HG03045 (cell line): ENCODE measurements around the gene UBASH3B.
A peak's percentile ranks its signal among the peaks of the same experiment; 100 is the strongest.
"Not testable (repeated sequence)": the region's sequence is repeated elsewhere in the genome, so short reads cannot be mapped to it uniquely, and the experiment has no call there.

Source experiments
- ATAC-seq: cut with Tn5 transposase; IDR thresholded peaks from one replicate; pipeline ENCODE4 v1.9.1; 2021; ENCODE audit warnings: mild to moderate bottlenecking, moderate library complexity; ENCODE audit not compliant: unreplicated experiment

Gene UBASH3B

GRCh38 chr11:122804161-122804560 lies 148.6 kb downstream of the UBASH3B start:
- ATAC-seq: no peak

GRCh38 chr11:122804796-122805195 lies 149.3 kb downstream of the UBASH3B start:
- ATAC-seq: no peak

GRCh38 chr11:122807731-122808477 lies 152.4 kb downstream of the UBASH3B start:
- peak; percentile 5 for ATAC-seq

GRCh38 chr11:122808478-122808869 lies 153.0 kb downstream of the UBASH3B start:
- peak; percentile 83 for ATAC-seq

- ATAC-seq: no peak
Observed at GRCh38 chr11:122809866-122810265, 154.3 kb downstream of the UBASH3B start.

GRCh38 chr11:122811721-122812120 lies 156.2 kb downstream of the UBASH3B start:
- ATAC-seq: no peak

- no peak for ATAC-seq
Observed at GRCh38 chr11:122812638-122813037, 157.1 kb downstream of the UBASH3B start.

GRCh38 chr11:122813176-122813893 lies 157.8 kb downstream of the UBASH3B start:
- no peak for ATAC-seq

- no peak for ATAC-seq
Observed at GRCh38 chr11:122813894-122814270, 158.4 kb downstream of the UBASH3B start.

GRCh38 chr11:122814401-122814800 lies 158.9 kb downstream of the UBASH3B start:
- ATAC-seq: no peak

GRCh38 chr11:122815900-122816299 lies 160.4 kb downstream of the UBASH3B start:
- no peak for ATAC-seq

GRCh38 chr11:122816761-122817520 lies 161.4 kb downstream of the UBASH3B start:
- ATAC-seq: no peak

GRCh38 chr11:122820158-122820557 lies 164.6 kb downstream of the UBASH3B start:
- ATAC-seq: no peak

- no peak for ATAC-seq
Observed at GRCh38 chr11:122821169-122821568, 165.6 kb downstream of the UBASH3B start.

- ATAC-seq: no peak
Observed at GRCh38 chr11:122822241-122822640, 166.7 kb downstream of the UBASH3B start.

GRCh38 chr11:122823564-122823963 lies 168.0 kb downstream of the UBASH3B start:
- ATAC-seq: no peak

GRCh38 chr11:122829371-122829770 lies 173.8 kb downstream of the UBASH3B start:
- not testable (repeated sequence) for ATAC-seq

- ATAC-seq: not testable (repeated sequence)
Observed at GRCh38 chr11:122832297-122832696, 176.8 kb downstream of the UBASH3B start.

- no peak for ATAC-seq
Observed at GRCh38 chr11:122832721-122833470, 177.4 kb downstream of the UBASH3B start.

- ATAC-seq: no peak
Observed at GRCh38 chr11:122833846-122834464, 178.4 kb downstream of the UBASH3B start.
